ENCODE measurements around the gene PLXNB2.
A peak's percentile ranks its signal among the peaks of the same experiment; 100 is the strongest.
"Not testable (repeated sequence)": the region's sequence is repeated elsewhere in the genome, so short reads cannot be mapped to it uniquely, and the experiment has no call there.

Gene PLXNB2, protein sequence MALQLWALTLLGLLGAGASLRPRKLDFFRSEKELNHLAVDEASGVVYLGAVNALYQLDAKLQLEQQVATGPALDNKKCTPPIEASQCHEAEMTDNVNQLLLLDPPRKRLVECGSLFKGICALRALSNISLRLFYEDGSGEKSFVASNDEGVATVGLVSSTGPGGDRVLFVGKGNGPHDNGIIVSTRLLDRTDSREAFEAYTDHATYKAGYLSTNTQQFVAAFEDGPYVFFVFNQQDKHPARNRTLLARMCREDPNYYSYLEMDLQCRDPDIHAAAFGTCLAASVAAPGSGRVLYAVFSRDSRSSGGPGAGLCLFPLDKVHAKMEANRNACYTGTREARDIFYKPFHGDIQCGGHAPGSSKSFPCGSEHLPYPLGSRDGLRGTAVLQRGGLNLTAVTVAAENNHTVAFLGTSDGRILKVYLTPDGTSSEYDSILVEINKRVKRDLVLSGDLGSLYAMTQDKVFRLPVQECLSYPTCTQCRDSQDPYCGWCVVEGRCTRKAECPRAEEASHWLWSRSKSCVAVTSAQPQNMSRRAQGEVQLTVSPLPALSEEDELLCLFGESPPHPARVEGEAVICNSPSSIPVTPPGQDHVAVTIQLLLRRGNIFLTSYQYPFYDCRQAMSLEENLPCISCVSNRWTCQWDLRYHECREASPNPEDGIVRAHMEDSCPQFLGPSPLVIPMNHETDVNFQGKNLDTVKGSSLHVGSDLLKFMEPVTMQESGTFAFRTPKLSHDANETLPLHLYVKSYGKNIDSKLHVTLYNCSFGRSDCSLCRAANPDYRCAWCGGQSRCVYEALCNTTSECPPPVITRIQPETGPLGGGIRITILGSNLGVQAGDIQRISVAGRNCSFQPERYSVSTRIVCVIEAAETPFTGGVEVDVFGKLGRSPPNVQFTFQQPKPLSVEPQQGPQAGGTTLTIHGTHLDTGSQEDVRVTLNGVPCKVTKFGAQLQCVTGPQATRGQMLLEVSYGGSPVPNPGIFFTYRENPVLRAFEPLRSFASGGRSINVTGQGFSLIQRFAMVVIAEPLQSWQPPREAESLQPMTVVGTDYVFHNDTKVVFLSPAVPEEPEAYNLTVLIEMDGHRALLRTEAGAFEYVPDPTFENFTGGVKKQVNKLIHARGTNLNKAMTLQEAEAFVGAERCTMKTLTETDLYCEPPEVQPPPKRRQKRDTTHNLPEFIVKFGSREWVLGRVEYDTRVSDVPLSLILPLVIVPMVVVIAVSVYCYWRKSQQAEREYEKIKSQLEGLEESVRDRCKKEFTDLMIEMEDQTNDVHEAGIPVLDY (N-terminal part only)

DNA sequence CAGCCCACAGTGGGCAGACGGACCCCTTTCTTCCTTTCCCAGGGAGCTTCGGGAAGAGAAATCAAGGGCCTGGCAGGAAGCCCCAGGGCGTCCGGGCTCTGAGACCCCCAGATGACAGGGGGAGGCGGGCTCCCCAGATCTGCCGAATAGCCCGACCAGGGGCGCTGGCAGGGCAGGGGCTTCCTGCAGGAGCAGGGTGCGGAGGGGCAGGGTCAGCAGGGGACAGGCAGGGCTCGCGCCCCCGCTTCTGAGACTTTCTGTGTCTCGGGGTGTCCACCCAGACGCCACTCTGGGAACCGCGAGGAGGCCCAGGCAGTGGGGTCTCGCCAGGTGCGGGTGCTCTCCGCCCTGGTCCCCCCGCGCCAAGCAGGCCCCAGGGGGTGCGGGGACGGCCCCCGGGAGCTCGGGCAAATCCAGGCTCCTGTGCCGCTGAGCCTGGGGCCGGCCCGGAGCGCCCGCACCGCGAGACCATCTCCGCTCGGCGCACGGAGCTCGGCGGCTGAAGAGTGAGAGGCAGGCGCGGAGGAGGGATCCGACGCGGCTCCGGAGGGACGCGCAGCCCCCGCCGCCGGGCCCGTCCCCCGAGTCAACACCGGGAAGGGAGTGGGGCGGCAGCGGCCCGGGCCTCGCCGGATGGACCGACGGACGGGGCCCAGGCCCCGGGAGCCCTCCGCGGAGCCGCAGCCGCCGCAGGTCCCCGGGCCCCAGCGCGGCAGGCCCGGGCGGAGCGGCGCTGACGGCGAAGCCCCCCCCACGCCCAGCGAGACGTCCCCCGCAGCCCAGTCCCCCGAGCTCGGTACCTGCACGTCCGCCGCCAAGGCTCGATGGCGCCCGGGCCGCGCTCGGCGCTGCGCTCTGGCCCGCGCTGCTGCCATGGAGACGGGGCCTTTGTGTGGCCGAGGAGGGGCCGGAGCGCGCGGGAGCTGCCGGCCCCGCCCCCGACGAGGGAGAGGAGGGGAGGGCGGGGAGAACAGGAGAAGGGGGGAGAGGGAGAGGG lies at the start of gene PLXNB2:
Gene PLXNB2 (minus strand): TSS at position 894 of the 997 bp plus-strand sequence. CDS start 17,062 bp downstream, outside the sequence.
- DNase-seq, result peak; percentile 59 to 83

DNA sequence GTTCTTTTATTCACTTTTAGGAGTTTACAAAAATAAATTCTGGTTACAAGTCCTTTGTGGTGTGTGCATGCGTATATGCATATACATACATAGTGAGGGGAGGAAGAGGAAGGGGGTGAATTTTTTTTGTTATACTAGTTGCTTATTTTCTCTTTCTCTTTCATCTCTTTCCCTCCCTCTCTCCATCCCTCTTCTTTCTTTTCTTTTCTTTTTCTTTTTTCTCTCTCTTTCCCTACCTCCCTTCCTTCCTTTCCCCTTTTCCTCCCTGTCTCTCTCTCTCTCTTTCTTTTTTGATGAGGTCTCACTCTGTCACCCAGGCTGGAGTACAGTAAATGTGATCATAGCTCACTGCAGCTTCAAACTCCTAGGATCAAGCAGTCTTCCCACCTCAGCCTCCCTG lies 49.8 kb upstream of the PLXNB2 start:
- no peak for DNase-seq

DNA sequence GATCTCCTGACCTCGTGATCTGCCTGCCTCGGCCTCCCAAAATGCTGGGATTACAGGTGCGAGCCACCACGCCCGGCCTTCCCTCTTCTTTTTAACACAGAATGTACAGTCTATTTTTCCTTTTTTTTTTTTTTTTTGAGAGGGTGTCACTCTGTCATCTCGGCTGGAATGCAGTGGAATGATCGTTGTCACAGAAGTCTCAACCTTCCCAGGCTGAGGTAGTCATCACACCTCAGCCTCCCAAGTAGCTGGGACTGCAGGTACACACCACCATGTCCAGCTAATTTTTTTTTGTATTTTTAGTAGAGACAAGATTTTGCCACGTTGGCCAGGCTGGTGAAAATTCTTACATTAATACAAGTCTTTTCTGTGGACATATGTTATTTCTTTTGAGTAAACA lies 48.7 kb upstream of the PLXNB2 start:
- no peak for DNase-seq

DNA sequence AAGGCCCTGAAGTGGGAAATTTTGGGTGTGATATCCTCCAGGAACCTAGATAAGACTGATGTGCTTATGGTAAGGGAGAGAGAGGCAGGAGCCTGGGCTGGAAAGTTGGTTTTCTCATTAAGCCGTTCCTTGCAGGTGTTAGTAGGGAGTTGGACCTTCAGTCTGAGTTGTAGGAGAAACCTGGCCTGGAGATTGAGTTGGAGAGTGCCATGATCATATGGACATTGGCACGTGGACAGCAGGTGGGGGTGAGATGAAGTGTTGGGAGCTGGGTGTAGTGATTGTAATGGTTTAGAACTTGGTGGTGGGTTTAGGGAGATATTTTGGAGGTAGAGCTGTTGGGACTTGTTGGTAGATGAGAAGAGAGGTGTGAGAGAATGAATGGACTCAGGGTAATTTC lies 40.6 kb upstream of the PLXNB2 start:
- DNase-seq, result no peak

DNA sequence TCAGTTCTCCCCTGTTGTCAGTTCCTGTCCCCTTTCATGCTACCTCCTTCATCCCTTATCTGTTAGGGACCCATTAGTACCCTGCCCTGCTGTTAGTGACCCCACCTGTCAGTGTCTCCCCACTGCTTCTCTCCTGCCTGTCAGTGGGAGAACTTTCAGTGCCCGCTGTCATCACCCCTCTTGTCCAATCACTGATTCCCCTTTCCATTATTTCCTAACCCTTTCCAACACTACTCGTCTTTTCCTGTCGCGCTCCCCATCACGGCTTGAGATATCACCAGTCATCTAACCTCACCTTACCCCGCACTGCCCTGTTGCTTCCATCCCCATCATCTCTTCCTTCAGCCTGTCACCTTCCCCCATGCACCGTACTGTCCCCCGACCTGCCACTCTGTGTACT lies 39.7 kb upstream of the PLXNB2 start:
- DNase-seq, result no peak

DNA sequence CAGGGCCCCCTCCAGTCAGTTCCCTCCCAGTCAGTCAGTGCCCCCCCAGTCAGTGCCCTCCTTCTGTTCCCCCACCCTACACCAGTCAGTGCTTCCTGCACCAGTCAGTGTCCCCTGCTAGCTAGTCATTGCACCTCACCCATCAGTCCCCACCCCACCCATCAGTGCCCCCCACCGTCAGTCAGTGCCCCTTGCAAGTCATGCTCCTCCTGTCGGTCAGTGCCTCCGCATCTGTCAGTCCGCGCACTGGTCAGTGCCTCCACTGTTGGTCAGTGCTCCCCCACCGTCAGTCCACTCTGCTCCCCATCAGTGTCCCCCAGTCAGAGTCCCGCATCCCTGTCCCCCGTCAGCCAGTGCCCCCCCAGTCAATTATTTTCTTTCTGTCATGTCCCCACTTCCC lies 39.0 kb upstream of the PLXNB2 start:
- no peak for DNase-seq

DNA sequence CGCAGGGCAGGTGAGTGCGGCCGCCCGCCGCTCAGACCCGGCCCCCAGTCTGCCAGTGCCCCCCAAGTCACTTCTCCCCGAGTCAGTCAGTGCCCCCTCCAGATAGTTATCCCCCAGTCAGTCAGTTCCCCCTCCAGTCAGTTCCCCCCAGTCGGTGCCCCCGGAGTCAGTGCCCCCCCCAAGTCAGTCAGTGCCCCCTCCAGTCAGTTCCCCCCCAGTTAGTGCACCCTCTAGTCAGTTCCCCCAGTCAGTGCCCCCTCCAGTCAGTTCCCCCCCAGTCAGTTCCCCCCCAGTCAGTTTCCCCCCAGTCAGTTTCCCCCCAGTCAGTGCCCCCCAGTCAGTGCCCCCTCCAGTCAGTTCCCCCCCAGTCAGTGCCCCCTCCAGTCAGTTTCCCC lies 36.1 kb upstream of the PLXNB2 start:
- no peak for DNase-seq

DNA sequence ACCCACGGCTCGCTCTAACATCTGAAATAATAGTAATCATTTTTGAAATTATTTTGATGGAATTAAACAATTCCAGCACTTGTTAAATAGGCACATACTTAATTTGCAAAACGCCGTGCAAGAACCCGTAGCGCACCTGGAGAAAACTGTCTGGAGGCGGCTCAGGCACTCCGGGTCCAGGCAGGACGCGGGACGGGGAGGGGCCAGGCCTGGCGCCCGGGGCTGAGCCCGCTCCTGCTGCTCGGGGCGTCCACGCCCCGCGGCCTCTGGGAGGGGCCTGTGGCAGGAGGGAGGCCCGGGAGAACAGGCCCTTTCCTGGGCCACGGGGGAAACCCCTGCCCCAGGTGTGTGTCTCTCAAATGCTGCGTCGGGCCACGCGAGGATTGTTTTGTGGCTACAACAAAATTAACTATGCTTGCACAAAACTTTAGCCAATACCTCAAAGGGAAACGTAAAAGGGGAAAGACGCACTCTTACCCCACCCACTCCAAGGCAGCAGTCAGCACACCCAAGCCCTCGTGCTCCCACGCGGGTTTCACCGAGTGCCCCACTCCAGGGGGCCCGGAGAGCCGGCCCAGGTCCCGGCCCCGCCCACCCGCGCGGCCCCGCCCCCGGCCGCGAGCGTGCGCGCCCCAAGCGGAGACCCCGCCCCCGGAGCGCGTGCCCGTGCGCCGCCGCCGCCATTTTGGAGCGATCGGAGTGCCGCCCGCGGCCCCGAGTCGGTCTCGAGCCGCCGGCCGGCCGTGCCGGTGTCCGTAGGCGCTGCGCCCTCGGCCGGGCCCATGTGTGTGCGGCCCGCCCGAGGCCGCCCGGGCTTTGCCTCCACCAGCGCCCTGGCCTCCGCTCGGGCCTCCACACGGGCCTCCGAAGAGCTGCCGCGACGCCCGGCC lies 35.5 kb upstream of the PLXNB2 start, which contains the start of gene PPP6R2:
Gene PPP6R2 (plus strand): TSS at position 677 of the 890 bp plus-strand sequence. CDS start 50,582 bp downstream, outside the sequence.
- DNase-seq, result peak; percentile 42 to 78

DNA sequence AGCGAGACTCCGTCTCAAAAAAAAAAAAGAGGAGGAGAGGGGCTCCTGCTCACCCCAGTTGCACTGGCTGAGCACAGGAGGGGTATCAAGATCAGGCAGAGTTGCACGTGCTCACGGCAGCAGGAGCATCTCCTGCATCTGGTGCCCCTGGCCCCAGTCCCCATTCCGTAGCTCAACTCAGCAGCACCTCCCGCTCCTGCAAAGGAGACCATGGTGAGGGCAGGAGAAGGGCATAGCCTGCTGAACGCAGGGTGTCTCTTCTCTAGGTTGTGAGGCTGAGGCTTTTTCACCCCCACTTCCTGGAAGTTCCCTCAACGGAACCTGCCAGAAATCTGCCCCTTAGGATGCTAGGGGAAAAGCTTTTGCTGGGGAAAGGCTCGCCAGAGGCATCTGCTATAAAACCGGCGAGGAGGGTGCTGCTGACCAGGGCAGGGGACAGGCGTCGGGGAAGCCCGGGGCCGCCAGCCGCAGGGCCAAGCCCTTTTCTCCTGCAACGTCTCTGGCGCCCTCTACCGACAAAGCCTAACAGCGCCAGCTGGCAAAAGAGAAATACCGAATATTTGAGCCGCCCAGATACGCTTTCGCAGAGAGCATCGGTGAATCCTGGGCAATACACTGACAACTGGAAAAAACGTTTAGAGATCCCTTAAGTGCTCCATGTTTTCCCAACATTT lies 34.7 kb upstream of the PLXNB2 start:
- peak; percentile 77 to 91 for DNase-seq

DNA sequence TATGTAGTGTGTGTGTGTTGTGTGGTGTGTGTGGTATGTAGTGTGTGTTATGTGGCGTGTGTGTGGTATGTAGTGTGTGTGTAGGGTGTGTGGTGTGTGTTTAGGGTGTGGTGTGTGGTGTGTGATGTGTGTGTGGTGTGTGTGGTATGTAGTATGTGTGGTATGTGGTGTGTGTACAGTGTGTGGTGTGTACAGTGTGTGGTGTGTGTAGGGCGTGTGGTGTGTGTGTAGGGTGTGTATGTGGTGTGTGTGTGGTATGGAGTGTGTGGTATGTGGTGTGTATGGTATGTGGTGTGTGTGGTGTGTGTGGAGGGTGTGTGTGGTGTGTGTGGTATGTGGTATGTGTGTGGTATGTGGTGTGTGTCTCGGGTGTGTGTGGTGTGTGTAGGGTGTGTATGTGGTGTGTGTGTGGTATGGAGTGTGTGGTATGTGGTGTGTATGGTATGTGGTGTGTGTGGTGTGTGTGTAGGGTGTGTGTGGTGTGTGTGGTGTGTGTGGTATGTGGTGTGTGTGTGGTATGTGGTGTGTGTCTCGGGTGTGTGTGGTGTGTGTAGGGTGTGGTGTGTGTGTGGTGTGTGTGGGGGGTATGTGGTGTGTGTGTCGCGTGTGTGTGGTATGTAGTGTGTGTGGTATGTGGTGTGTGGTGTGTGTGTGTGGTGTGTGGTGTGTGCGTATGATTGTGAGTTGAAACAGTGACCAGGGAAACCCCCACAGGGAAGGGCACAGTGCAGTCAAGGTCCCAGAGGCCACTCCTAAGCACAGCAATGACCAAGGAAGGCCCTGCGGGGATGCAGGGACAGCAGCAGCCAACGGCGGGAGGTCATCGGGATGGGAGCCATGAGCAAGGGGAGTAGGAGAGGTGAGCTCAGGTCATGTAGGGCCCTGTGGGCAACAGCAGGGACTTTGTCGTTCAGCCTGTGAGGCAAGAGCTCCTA lies 32.8 kb upstream of the PLXNB2 start:
- peak in 1 of 2 experiments; percentile 15 for DNase-seq

DNA sequence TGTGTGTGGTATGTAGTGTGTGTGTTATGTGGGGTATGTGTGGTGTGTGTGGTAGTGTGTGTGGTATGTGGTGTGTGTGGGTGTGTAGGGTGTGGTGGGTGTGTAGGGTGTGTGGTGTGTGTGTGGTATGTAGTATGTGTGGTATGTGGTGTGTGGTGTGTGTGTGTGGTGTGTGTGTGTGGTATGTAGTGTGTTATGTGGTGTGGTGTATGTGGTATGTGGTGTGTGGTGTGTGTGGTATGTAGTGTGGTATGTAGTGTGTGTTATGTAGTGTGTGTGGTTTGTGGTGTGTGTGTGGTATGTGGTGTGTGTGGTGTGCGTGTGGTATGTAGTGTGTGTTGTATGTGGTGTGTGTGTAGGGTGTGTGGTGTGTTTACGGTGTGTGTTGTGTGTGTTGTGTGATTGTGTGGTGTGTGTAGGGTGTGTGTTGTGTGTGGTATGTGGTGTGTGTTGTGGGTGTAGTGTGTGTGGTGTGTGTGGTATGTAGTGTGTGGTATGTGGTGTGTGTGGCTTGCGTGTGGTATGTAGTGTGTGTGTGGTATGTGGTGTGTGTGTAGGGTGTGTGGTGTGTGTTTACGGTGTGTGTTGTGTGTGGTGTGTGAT lies 31.5 kb upstream of the PLXNB2 start:
- DNase-seq, result no peak

DNA sequence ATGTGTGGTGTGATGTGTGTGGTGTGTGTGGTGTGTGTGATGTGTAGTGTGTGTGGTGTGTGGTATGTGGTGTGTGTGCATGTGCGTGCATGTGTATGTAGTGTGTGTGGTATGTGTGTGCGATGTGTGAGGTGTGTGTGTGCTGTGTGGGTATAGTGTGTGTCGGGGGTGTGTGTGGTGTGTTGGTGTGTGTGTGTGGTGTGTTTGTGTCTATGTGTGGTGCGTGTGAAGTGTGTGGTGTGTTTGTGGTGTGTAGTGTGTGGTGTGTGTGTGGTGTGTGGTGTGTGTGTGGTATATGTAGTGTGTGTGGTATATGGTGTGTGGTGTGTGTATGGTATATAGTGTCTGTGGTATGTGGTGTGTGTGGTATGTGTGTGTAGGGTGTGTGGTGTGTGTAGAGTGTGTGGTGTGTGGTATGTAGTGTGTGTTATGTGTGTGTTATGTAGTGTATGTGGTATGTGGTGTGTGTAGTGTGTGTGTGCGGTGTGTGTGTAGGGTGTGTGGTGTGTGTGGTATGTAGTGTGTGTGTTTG lies 30.7 kb upstream of the PLXNB2 start:
- DNase-seq, result no peak

DNA sequence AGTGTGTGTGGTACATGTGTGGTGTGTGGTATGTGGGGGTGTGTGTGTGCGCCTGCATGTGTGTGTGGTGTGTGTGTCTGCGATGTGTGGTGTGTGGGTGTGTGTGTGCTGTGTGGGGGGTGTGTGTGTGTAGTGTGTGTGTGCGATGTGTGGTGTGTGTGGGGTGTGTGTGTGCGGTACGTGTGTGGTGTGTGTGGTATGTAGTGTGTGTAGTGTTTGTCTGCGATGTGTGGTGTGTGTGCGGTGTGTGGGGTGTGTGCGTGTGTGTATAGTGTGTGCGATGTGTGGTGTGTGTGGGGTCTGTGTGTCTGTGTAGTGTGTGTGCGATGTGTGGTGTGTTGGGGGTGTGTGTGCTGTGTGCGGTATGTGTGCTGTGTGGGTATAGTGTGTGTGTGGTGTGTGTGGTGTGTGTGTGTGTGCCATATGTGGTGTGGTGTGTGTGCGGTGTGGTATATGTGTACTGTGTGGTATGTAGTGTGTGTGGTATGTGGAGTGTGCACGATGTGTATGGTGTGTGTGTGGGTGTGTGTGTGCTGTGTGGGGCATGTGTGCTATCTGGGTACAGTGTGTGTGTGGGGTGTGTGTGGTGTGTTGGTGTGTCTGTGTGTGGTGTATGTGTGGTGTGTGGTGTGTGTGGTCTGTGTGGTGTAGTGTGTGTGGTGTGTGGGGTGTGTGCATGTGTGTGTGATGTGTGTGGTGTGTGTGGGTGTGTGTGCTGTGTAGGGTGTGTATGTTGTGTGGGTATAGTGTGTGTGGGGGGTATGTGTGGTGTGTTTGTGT lies 30.0 kb upstream of the PLXNB2 start:
- DNase-seq, result no peak

DNA sequence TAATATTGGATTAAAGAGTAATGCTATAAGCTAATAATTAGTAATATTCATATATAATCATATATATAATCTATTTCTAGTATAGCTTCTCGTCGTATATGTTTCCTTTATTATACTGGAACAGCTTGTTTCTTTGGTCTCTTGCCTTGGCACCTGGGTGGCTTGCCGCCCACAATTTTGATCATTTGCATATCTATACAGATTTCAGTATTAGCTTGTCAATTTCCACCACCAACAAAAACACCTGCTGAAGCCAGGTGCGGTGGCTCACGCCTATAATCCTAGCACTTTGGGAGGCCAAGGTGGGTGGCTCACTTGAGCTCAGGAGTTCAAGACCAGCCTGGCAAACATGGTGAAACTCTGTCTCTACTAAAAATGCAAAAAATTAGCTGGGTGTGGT lies 27.0 kb upstream of the PLXNB2 start:
- not testable (repeated sequence) for DNase-seq

DNA sequence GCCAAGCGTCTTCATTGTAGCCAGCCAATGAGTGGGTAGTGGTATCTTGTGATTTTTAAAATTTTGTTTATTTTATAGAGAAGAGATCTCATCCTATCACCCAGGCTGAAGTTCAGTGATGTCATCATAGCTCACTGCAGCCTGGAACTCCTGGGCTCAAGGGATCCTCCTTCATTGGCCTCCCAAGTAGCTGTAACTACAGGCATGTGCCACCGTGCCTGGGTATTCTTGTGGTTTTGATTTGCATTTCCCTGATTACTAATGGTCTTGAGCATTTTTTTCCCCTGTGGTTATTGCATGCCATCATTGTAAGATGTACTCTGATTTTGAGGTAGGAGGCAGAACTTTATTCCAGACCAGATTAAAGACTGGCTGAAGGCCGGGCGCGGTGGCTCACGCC lies 21.8 kb upstream of the PLXNB2 start:
- no peak for DNase-seq

DNA sequence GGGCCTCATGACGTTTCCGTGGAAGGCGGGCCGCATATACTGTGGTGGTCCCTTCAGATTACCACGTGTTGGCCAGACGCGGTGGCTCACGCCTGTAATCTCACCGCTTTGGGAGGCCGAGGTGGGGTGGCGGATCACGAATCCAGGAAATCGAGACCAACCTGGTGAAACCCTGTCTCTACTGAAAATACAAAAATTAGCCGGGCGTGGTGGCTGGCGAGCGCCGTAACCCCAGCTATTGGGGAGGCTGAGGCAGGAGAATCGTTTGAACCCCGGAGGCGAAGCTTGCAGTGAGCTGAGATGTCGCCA lies 20.2 kb upstream of the PLXNB2 start:
- no peak for DNase-seq

DNA sequence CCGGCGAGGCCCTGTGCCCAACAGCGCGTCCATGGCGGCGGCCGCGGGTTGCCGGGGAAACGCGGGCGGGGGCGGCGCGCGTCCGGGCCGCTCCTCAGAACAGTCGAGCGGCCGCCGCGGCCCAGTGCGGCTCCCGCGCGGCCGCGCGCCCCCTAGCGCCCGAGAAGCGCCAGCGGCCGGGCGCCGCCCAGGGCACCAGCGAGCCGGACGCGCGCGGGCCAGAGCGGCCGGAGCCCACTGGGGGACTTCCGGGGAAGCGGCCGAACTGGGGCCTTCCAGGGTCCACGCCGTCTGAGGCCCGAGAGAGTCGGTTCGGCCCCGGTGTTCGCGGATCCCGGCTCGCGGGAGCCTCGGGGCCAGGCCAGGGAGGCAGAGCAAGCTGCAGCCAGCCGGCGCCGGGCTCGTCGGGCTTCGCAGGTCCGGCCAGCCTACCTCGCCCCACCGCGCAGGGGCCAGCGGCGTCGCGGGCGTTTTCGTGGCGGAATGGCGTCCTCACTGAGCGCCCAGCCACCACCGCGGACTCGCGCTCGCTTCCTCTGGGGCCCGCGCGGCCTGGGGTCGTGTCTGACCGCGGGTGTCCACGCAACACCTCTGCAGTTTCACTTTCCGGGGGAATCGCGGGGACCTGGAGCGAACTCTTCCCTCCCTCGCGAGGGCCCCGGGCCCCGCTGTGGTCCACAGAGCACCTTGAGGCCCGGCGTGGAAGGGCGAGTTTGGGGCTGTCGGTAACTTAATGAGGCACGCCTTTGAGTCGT lies 19.7 kb upstream of the PLXNB2 start, which contains the start of gene DENND6B:
Gene DENND6B (minus strand): TSS at position 57 of the 755 bp plus-strand sequence. CDS start 24 bp downstream, at position 33.
- DNase-seq, result peak; percentile 71 to 90

Measured in NCI-H1930 (cell line).